DND-41 (cell line): ENCODE data around the gene RNF123.

Source experiments
- ATAC-seq: fragments of 200-7000 bp; cut with Tn5 transposase; 3 replicates; pipeline ENCODE4 v1.9.1; 2021; ENCODE audit warnings: low read depth; ENCODE audit not compliant: insufficient read depth
- DNase-seq: peaks from one replicate; pipeline ENCODE4 v3.0.0-alpha.2; 2020
- H2AFZ ChIP-seq: 2 replicates; pipeline ENCODE4 v1.6.0; 2012; ENCODE audit warnings: low read depth, low read length
- H3K27ac ChIP-seq: 2 replicates; pipeline ENCODE4 v1.5.1; 2012; ENCODE audit warnings: low read length, inconsistent platforms
- H3K27me3 ChIP-seq: fragments of 200-600 bp; sonication (generic); 2 replicates; pipeline ENCODE4 v1.6.0; 2012; ENCODE audit warnings: low read length, mild to moderate bottlenecking, inconsistent platforms; ENCODE audit not compliant: insufficient read depth, poor library complexity
- H3K36me3 ChIP-seq: 2 replicates; pipeline ENCODE4 v1.5.1; 2012; ENCODE audit warnings: low read length, inconsistent platforms; ENCODE audit not compliant: insufficient read depth
- H3K4me1 ChIP-seq: 2 replicates; pipeline ENCODE4 v1.5.1; 2012; ENCODE audit warnings: mild to moderate bottlenecking, low read length; ENCODE audit not compliant: insufficient read depth
- H3K4me2 ChIP-seq: 2 replicates; pipeline ENCODE4 v1.6.0; 2012; ENCODE audit warnings: mild to moderate bottlenecking, moderate library complexity, low read length, inconsistent platforms; ENCODE audit not compliant: insufficient read depth
- H3K4me3 ChIP-seq, 2 experiments: fragments of 200-600 bp in 1 of 2; shearing (Covaris generic) in 1 of 2; 2 replicates each; pipeline ENCODE4 v1.5.1; 2012 to 2016; ENCODE audit warnings: inconsistent platforms in 2 of 2, low read length in 2 of 2, mild to moderate bottlenecking in 2 of 2, low read depth in 1 of 2, moderate library complexity in 1 of 2
- H3K79me2 ChIP-seq: 2 replicates; pipeline ENCODE4 v1.6.0; 2012; ENCODE audit warnings: low read length, inconsistent platforms; ENCODE audit not compliant: insufficient read depth
- H3K9ac ChIP-seq: 2 replicates; pipeline ENCODE4 v1.6.0; 2012; ENCODE audit warnings: low read depth, mild to moderate bottlenecking, inconsistent platforms, low read length, moderate library complexity
- H3K9me3 ChIP-seq: 2 replicates; pipeline ENCODE4 v1.5.1; 2012; ENCODE audit warnings: low read length, moderate library complexity, mild to moderate bottlenecking, inconsistent platforms; ENCODE audit not compliant: insufficient read depth, severe bottlenecking
- H4K20me1 ChIP-seq: 2 replicates; pipeline ENCODE4 v1.6.0; 2012; ENCODE audit warnings: low read length; ENCODE audit not compliant: insufficient read depth
- EZH2 ChIP-seq: IDR thresholded peaks from 3 replicates; pipeline ENCODE4 v1.6.1; 2012; ENCODE audit warnings: borderline replicate concordance, low read depth, mild to moderate bottlenecking, moderate library complexity, low read length, inconsistent platforms; ENCODE audit not compliant: severe bottlenecking
- TF ChIP-seq, protein P1 (sequence below): IDR thresholded peaks from 2 replicates; pipeline ENCODE4 v1.5.1; 2012; ENCODE audit warnings: borderline replicate concordance, low read length, moderate library complexity, mild to moderate bottlenecking; ENCODE audit not compliant: poor library complexity, severe bottlenecking; ENCODE audit errors: extremely low read depth

The RNF123 gene

GRCh38 chr3:49706456-49707112 lies 17.2 kb downstream of the RNF123 start:
- DNase-seq (no peak), ATAC-seq (no peak)
- H3K27ac ChIP-seq = no peak overlapping the region
- H3K36me3 ChIP-seq = peaks cover 44% of the 10 kb centered on the region
- no peak overlapping the region for H3K4me2 ChIP-seq
- H3K9me3 ChIP-seq = no peaks in the 10 kb centered on the region
- no peaks in the 10 kb centered on the region for H3K4me1 ChIP-seq
- no peaks in the 10 kb centered on the region for H3K27me3 ChIP-seq
- peaks cover 4% of the 10 kb centered on the region; the same call in 1 of the 2 replicates for H4K20me1 ChIP-seq
- H3K9ac ChIP-seq = no peak overlapping the region
- H3K4me3 ChIP-seq = no peak overlapping the region
- no peaks in the 10 kb centered on the region for H3K79me2 ChIP-seq
- TF ChIP-seq, protein P1, sequence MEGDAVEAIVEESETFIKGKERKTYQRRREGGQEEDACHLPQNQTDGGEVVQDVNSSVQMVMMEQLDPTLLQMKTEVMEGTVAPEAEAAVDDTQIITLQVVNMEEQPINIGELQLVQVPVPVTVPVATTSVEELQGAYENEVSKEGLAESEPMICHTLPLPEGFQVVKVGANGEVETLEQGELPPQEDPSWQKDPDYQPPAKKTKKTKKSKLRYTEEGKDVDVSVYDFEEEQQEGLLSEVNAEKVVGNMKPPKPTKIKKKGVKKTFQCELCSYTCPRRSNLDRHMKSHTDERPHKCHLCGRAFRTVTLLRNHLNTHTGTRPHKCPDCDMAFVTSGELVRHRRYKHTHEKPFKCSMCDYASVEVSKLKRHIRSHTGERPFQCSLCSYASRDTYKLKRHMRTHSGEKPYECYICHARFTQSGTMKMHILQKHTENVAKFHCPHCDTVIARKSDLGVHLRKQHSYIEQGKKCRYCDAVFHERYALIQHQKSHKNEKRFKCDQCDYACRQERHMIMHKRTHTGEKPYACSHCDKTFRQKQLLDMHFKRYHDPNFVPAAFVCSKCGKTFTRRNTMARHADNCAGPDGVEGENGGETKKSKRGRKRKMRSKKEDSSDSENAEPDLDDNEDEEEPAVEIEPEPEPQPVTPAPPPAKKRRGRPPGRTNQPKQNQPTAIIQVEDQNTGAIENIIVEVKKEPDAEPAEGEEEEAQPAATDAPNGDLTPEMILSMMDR = no peak
- no peak for TF ChIP-seq EZH2
- no peak overlapping the region for H2AFZ ChIP-seq

GRCh38 chr3:49707113-49707480 lies 17.7 kb downstream of the RNF123 start:
- no peaks in the 10 kb centered on the region for H3K9me3 ChIP-seq
- H2AFZ ChIP-seq = no peak overlapping the region
- peaks cover 4% of the 10 kb centered on the region; the same call in 1 of the 2 replicates for H4K20me1 ChIP-seq
- no peak overlapping the region for H3K4me3 ChIP-seq
- H3K27ac ChIP-seq = no peak overlapping the region
- H3K4me1 ChIP-seq = no peaks in the 10 kb centered on the region
- H3K79me2 ChIP-seq = no peaks in the 10 kb centered on the region
- no peak for ATAC-seq
- H3K36me3 ChIP-seq = peaks cover 39% of the 10 kb centered on the region
- no peak overlapping the region for H3K9ac ChIP-seq
- no peak for TF ChIP-seq EZH2
- TF ChIP-seq, protein P1 = no peak
- no peaks in the 10 kb centered on the region for H3K27me3 ChIP-seq
- H3K4me2 ChIP-seq = no peak overlapping the region
- DNase-seq = no peak

GRCh38 chr3:49709852-49710251 lies 20.5 kb downstream of the RNF123 start:
- Histone ChIP-seq H3K4me2 (no peak overlapping the region), H3K4me1 (peaks cover 12% of the 10 kb centered on the region)

More at GRCh38 chr3:49709852-49710251, 20.5 kb downstream of the RNF123 start:
- TF ChIP-seq, protein P1 = no peak
- TF ChIP-seq EZH2 = no peak
- H3K27ac ChIP-seq = no peak overlapping the region
- H3K27me3 ChIP-seq = no peaks in the 10 kb centered on the region
- no peak overlapping the region for H3K9ac ChIP-seq
- H3K4me3 ChIP-seq = no peak overlapping the region
- no peaks in the 10 kb centered on the region; the same call in 1 of the 2 replicates for H4K20me1 ChIP-seq
- H2AFZ ChIP-seq = no peak overlapping the region
- H3K36me3 ChIP-seq = peaks cover 29% of the 10 kb centered on the region
- no peaks in the 10 kb centered on the region for H3K79me2 ChIP-seq
- ATAC-seq = no peak
- H3K9me3 ChIP-seq = no peaks in the 10 kb centered on the region
- DNase-seq = no peak
